ENCODE results near the gene UBP1. TPM values are rescaled to one million over a fixed set of nuclear protein-coding genes. Genes with fewer than 3 reads are reported as not detected.

UBP1 gene
- total RNA-seq, 4 donors from 2014 or later, result 27.1 to 51.5 (median 38.8) TPM

GRCh38 chr3:33428734-33429133, 11.5 kb downstream of the UBP1 start:
- H3K4me3 ChIP-seq (ENCODE audit: low read depth, poor library complexity, severe bottlenecking), result no peak overlapping the region
- WGBS, 2 donors, result 84 to 90% methylated on average over 7 of the region's 7 CpGs
- TF ChIP-seq CTCF (IDR thresholded peaks at IDR 0.05) (no peak), POLR2A (IDR thresholded peaks at IDR 0.05) (no peak)
- intact Hi-C loops (cut with DNase I; ENCODE audit: low total_unique reads), result no loop called here
- no peak for DNase-seq (ENCODE audit: low spot score in 2 of 2)

- intact Hi-C loops (cut with DNase I; ENCODE audit: low total_unique reads), result no loop called here
- DNase-seq (ENCODE audit: low spot score in 2 of 2), result no peak
- H3K4me3 ChIP-seq (ENCODE audit: low read depth, poor library complexity, severe bottlenecking), result no peak overlapping the region
- WGBS, 2 donors, result 69 to 73% methylated on average over 10 of the region's 10 CpGs
- TF ChIP-seq POLR2A (IDR thresholded peaks at IDR 0.05) (no peak), CTCF (IDR thresholded peaks at IDR 0.05) (no peak)
These were observed 13.4 kb downstream of the UBP1 start for GRCh38 chr3:33426630-33427317.

GRCh38 chr3:33426068-33426467, 14.1 kb downstream of the UBP1 start:
- WGBS, 2 donors, result 66 to 72% methylated on average over 1 of the region's 1 CpG
- H3K4me3 ChIP-seq (ENCODE audit: low read depth, poor library complexity, severe bottlenecking), result no peak overlapping the region
- TF ChIP-seq POLR2A (IDR thresholded peaks at IDR 0.05), result no peak
- TF ChIP-seq CTCF (IDR thresholded peaks at IDR 0.05), result no peak
- no peak for DNase-seq (ENCODE audit: low spot score in 2 of 2)
- intact Hi-C loops (cut with DNase I; ENCODE audit: low total_unique reads), result no loop called here

GRCh38 chr3:33425453-33425852, 14.8 kb downstream of the UBP1 start:
- TF ChIP-seq CTCF (IDR thresholded peaks at IDR 0.05) (no peak), POLR2A (IDR thresholded peaks at IDR 0.05) (no peak)
- intact Hi-C loops (cut with DNase I; ENCODE audit: low total_unique reads), result no loop called here
- WGBS, 2 donors, result 72 to 82% methylated on average over 2 of the region's 2 CpGs
- no peak for DNase-seq (ENCODE audit: low spot score in 2 of 2)
- no peak overlapping the region for H3K4me3 ChIP-seq (ENCODE audit: low read depth, poor library complexity, severe bottlenecking)

- 91 to 96% methylated on average over 10 of the region's 10 CpGs for WGBS, 2 donors
- intact Hi-C loops (cut with DNase I; ENCODE audit: low total_unique reads), result no loop called here
- DNase-seq (ENCODE audit: low spot score in 2 of 2), result no peak
These were observed 15.4 kb downstream of the UBP1 start for GRCh38 chr3:33424606-33425452.

More at GRCh38 chr3:33424606-33425452, 15.4 kb downstream of the UBP1 start:
- no peak for TF ChIP-seq POLR2A (IDR thresholded peaks at IDR 0.05)
- TF ChIP-seq CTCF (IDR thresholded peaks at IDR 0.05), result no peak
- no peak overlapping the region for H3K4me3 ChIP-seq (ENCODE audit: low read depth, poor library complexity, severe bottlenecking)
